Trophoblast cell (in vitro differentiated cells and primary cell): ENCODE data around the gene RABAC1.

Experiments
- DNase-seq, 2 donors: peaks; one replicate each; pipeline ENCODE4 v3.0.0-alpha.2; 2016
- H2AFZ ChIP-seq: 2 replicates; pipeline ENCODE4 v1.6.1; 2013; ENCODE audit warnings: low read length, moderate library complexity, mild to moderate bottlenecking; ENCODE audit not compliant: insufficient read depth, poor library complexity
- H2AK5ac ChIP-seq: 2 replicates; pipeline ENCODE4 v1.6.1; 2013; ENCODE audit warnings: mild to moderate bottlenecking, low read length
- H2BK120ac ChIP-seq: 2 replicates; pipeline ENCODE4 v1.6.1; 2013; ENCODE audit warnings: low read length, mild to moderate bottlenecking, moderate library complexity; ENCODE audit not compliant: insufficient read depth, poor library complexity
- H2BK12ac ChIP-seq: 2 replicates; pipeline ENCODE4 v1.6.1; 2013; ENCODE audit warnings: mild to moderate bottlenecking, low read length, moderate library complexity
- H2BK5ac ChIP-seq: 2 replicates; pipeline ENCODE4 v1.6.1; 2013; ENCODE audit warnings: low read length, low read depth, moderate library complexity, mild to moderate bottlenecking; ENCODE audit not compliant: poor library complexity
- H3K14ac ChIP-seq: 2 replicates; pipeline ENCODE4 v1.6.1; 2013; ENCODE audit warnings: mild to moderate bottlenecking, low read length
- H3K18ac ChIP-seq: 2 replicates; pipeline ENCODE4 v1.6.1; 2013; ENCODE audit warnings: mild to moderate bottlenecking, low read length
- H3K23ac ChIP-seq: 2 replicates; pipeline ENCODE4 v1.6.1; 2013; ENCODE audit warnings: low read length
- H3K27ac ChIP-seq: 2 replicates; pipeline ENCODE4 v1.5.1; 2013; ENCODE audit warnings: low read depth, mild to moderate bottlenecking, inconsistent platforms, low read length, moderate library complexity
- H3K27me3 ChIP-seq: 2 replicates; pipeline ENCODE4 v1.6.1; 2013; ENCODE audit warnings: inconsistent platforms, mild to moderate bottlenecking, low read length, moderate library complexity; ENCODE audit not compliant: insufficient read depth
- H3K36me3 ChIP-seq, 2 experiments: 1 replicate in 1 of 2; 2 replicates in 1 of 2; pipeline ENCODE4 v1.6.1; 2013; ENCODE audit warnings: low read length in 2 of 2, mild to moderate bottlenecking in 2 of 2, moderate library complexity in 1 of 2; ENCODE audit not compliant: insufficient read depth in 2 of 2, control insufficient read depth in 1 of 2
- H3K4ac ChIP-seq: 2 replicates; pipeline ENCODE4 v1.6.1; 2013; ENCODE audit warnings: low read depth, mild to moderate bottlenecking, low read length, moderate library complexity
- H3K4me1 ChIP-seq, 2 experiments: 1 replicate in 1 of 2; 2 replicates in 1 of 2; pipeline ENCODE4 v1.6.1; 2013; ENCODE audit warnings: low read length in 2 of 2, mild to moderate bottlenecking in 2 of 2, moderate library complexity in 1 of 2; ENCODE audit not compliant: insufficient read depth in 2 of 2, control insufficient read depth in 1 of 2
- H3K4me2 ChIP-seq: 2 replicates; pipeline ENCODE4 v1.6.1; 2013; ENCODE audit warnings: inconsistent platforms, mild to moderate bottlenecking, low read length, moderate library complexity
- H3K4me3 ChIP-seq: 2 replicates; pipeline ENCODE4 v1.5.1; 2013; ENCODE audit warnings: mild to moderate bottlenecking, low read depth, low read length, inconsistent platforms
- H3K79me1 ChIP-seq: one replicate; pipeline ENCODE4 v1.6.1; 2013; ENCODE audit warnings: low read length
- H3K79me2 ChIP-seq: 2 replicates; pipeline ENCODE4 v1.6.1; 2013; ENCODE audit warnings: low read length, mild to moderate bottlenecking; ENCODE audit not compliant: control insufficient read depth, insufficient read depth, poor library complexity
- H3K9ac ChIP-seq: 2 replicates; pipeline ENCODE4 v1.6.1; 2013; ENCODE audit warnings: mild to moderate bottlenecking, low read length
- H3K9me3 ChIP-seq: 2 replicates; pipeline ENCODE4 v1.6.1; 2013; ENCODE audit warnings: low read depth, mild to moderate bottlenecking, control low read depth, inconsistent platforms, low read length; ENCODE audit not compliant: insufficient read depth
- H4K12ac ChIP-seq: 2 replicates; pipeline ENCODE4 v1.6.1; 2013; ENCODE audit warnings: low read depth, mild to moderate bottlenecking, low read length, moderate library complexity
- H4K8ac ChIP-seq: 2 replicates; pipeline ENCODE4 v1.6.1; 2013; ENCODE audit warnings: low read depth, mild to moderate bottlenecking, low read length, moderate library complexity
- H4K91ac ChIP-seq: one replicate; pipeline ENCODE4 v1.6.1; 2013; ENCODE audit warnings: low read depth, mild to moderate bottlenecking, low read length, moderate library complexity
- WGBS: extraction: QIAGEN DNeasy Blood & Tissue Kit; methylation state at CpG from one replicate; pipeline ENCODE4 v1.1.7; 2013; ENCODE audit warnings: missing lambda C conversion rate; ENCODE audit not compliant: insufficient read length, insufficient coverage; ENCODE audit errors: extremely low coverage; 5-methylcytosine and 5-hydroxymethylcytosine counted together

RABAC1 gene

GRCh38 chr19:41933693-41934426 lies 25.3 kb downstream of the RABAC1 start:
- DNase-seq, result no peak
- Histone ChIP-seq H3K79me2 (no peaks in the 10 kb centered on the region), H3K9me3 (peaks cover 9% of the 10 kb centered on the region), H3K36me3 (no peaks in the 10 kb centered on the region), H3K4me3 (no peak overlapping the region), H2AK5ac (no peak overlapping the region), H2BK5ac (no peak overlapping the region), H3K27me3 (peaks cover 57% of the 10 kb centered on the region), H2AFZ (no peak overlapping the region), H4K8ac (no peak overlapping the region), H3K79me1 (no peaks in the 10 kb centered on the region), H3K14ac (no peak overlapping the region), H2BK12ac (no peak overlapping the region), H3K4ac (no peak overlapping the region), H4K12ac (no peak overlapping the region), H2BK120ac (no peak overlapping the region), H3K4me2 (no peak overlapping the region), H4K91ac (no peak overlapping the region), H3K23ac (no peak overlapping the region), H3K27ac (no peak overlapping the region), H3K18ac (no peak overlapping the region), H3K9ac (no peak overlapping the region), H3K4me1 (peaks cover 0 to 2% of the 10 kb centered on the region in 2 experiments)
- WGBS, result no CpG with 5 or more reads among the region's 7 CpGs

DNA sequence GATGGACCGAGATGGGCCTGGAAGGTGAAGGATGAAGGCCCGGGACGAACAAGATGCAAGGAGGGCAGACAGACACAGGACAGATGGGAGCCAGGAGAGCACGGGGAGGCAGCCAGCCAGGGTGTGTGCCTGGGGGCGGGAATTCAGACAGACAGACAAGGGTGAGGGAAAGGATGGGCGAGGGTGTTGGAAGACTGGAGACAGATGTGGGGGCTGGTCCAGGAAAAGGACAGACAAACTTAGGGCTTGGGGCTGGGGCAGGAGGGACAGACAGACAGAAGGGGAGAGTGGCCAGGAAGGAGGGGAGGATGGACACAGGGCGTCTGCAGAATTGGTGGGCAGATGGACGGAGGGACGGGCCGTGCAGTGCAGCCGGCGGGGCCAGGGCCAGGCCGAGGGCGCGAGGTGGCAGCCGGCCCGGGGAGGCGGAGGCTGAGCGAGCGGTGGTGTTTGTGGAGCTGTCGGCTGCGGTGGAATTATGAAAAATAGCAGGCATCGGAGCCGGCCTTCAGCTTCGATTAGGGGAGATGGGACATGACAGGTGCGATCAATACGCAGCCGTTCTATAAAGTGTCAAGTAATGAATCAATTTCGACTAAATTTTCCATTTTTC lies 26.3 kb downstream of the RABAC1 start:
- Histone ChIP-seq H3K9ac (no peak overlapping the region), H4K12ac (no peak overlapping the region), H3K4ac (no peak overlapping the region), H3K14ac (no peak overlapping the region), H3K36me3 (no peaks in the 10 kb centered on the region), H2AK5ac (no peak overlapping the region), H3K9me3 (peaks cover 12% of the 10 kb centered on the region), H3K4me3 (no peak overlapping the region), H2BK120ac (no peak overlapping the region), H4K8ac (no peak overlapping the region), H2BK5ac (no peak overlapping the region), H3K27ac (no peak overlapping the region), H3K79me1 (no peaks in the 10 kb centered on the region), H3K18ac (no peak overlapping the region), H3K79me2 (no peaks in the 10 kb centered on the region), H3K4me2 (no peak overlapping the region), H3K27me3 (peaks cover 64% of the 10 kb centered on the region), H2BK12ac (no peak overlapping the region), H3K23ac (no peak overlapping the region), H4K91ac (no peak overlapping the region), H3K4me1 (peaks cover 0 to 5% of the 10 kb centered on the region in 2 experiments), H2AFZ (no peak overlapping the region)
- no peak for DNase-seq
- WGBS, result no CpG with 5 or more reads among the region's 29 CpGs

- no peak overlapping the region for H2AK5ac ChIP-seq
- no peak overlapping the region for H3K4me2 ChIP-seq
- H3K27ac ChIP-seq, result no peak overlapping the region
- no peak overlapping the region for H3K9ac ChIP-seq
- H3K4me1 ChIP-seq, result peaks cover 0 to 5% of the 10 kb centered on the region in 2 experiments
- no peak overlapping the region for H3K23ac ChIP-seq
- no peak overlapping the region for H2BK120ac ChIP-seq
- no CpG with 5 or more reads among the region's 11 CpGs for WGBS
- H3K14ac ChIP-seq, result no peak overlapping the region
- H3K79me2 ChIP-seq, result no peaks in the 10 kb centered on the region
- H4K8ac ChIP-seq, result no peak overlapping the region
- no peaks in the 10 kb centered on the region for H3K79me1 ChIP-seq
- H4K12ac ChIP-seq, result no peak overlapping the region
- H2AFZ ChIP-seq, result no peak overlapping the region
- no peak overlapping the region for H3K4ac ChIP-seq
- no peak overlapping the region for H2BK5ac ChIP-seq
- H4K91ac ChIP-seq, result no peak overlapping the region
- no peaks in the 10 kb centered on the region for H3K36me3 ChIP-seq
- H3K9me3 ChIP-seq, result peaks cover 12% of the 10 kb centered on the region
- H3K27me3 ChIP-seq, result peaks cover 65% of the 10 kb centered on the region
- H2BK12ac ChIP-seq, result no peak overlapping the region
- DNase-seq, result no peak
- H3K4me3 ChIP-seq, result no peak overlapping the region
- H3K18ac ChIP-seq, result no peak overlapping the region
These were observed 26.8 kb downstream of the RABAC1 start for GRCh38 chr19:41932259-41932719.

DNA sequence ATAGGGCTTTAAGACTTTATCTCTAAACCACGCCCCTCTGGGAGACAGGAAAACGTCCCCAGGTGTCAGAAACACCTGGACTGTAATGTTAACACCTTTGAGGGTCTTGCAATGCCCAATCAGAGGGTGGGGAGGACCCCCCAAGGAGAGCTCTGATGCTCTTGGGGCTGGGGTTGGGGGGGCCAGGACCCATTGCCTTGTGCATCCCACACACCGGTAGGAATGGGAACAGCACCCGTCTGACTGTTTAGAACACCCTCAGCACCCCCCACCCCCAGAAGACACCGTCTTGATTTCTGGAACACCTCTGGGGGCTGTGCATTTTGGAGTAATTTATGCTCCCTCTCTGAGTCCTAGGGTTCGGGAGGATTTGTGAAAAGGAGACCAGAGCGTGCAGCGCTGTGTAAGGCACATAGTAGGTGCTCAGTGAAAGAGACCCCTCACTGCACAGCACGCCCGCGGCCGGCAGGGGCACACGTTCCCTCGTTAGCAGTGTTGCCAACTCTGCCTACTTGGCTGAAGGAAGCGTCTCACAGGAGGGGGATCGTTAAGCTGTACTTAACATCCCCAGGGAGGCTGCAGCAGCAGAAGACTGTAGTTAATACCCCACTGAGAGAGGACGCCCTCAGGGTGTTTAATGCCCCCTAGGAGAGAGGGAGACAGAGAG lies 28.1 kb downstream of the RABAC1 start:
- no peak overlapping the region for H3K9ac ChIP-seq
- peaks cover 0 to 5% of the 10 kb centered on the region in 2 experiments for H3K4me1 ChIP-seq
- no peak overlapping the region for H3K18ac ChIP-seq
- no peak overlapping the region for H3K4ac ChIP-seq
- no peak overlapping the region for H3K4me3 ChIP-seq
- no peak overlapping the region for H2AK5ac ChIP-seq
- no peak overlapping the region for H2BK12ac ChIP-seq
- H3K27me3 ChIP-seq, result peaks cover 74% of the 10 kb centered on the region
- no peak overlapping the region for H3K4me2 ChIP-seq
- H3K36me3 ChIP-seq, result no peaks in the 10 kb centered on the region
- WGBS, result no CpG with 5 or more reads among the region's 17 CpGs
- DNase-seq, result no peak
- no peaks in the 10 kb centered on the region for H3K79me2 ChIP-seq
- H4K12ac ChIP-seq, result no peak overlapping the region
- no peak overlapping the region for H2AFZ ChIP-seq
- peaks cover 15% of the 10 kb centered on the region for H3K9me3 ChIP-seq
- no peak overlapping the region for H3K23ac ChIP-seq
- no peaks in the 10 kb centered on the region for H3K79me1 ChIP-seq
- H4K91ac ChIP-seq, result no peak overlapping the region
- H2BK5ac ChIP-seq, result no peak overlapping the region
- H3K14ac ChIP-seq, result no peak overlapping the region
- H4K8ac ChIP-seq, result no peak overlapping the region
- H3K27ac ChIP-seq, result no peak overlapping the region
- H2BK120ac ChIP-seq, result no peak overlapping the region
